ENCODE data around the gene ADCY2.

Gene ADCY2

DNA sequence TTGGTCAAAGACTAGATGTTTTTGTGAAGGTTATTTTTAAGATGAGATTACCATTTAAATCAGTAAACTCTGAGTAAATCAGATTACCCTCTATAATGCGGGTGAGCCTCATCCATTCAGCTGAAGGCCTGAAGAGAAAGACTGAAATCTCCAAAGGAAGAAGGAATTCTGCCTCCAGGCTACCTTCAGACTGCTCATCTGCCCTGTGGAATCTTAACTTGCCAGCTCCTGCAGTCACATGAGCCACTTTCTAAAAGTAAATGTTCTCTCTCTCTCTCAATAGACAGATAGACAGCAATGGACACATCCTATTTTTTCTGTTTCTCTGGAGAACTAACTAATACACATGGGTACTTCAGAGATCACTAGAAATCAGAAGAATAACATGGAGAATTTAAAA, 272.2 kb downstream of the ADCY2 start:
- DNase-seq (ENCODE audit: low read depth), result no peak

- DNase-seq (ENCODE audit: low read depth), result no peak
Measured at GRCh38 chr5:7668627-7669026, 272.7 kb downstream of the ADCY2 start.

DNA sequence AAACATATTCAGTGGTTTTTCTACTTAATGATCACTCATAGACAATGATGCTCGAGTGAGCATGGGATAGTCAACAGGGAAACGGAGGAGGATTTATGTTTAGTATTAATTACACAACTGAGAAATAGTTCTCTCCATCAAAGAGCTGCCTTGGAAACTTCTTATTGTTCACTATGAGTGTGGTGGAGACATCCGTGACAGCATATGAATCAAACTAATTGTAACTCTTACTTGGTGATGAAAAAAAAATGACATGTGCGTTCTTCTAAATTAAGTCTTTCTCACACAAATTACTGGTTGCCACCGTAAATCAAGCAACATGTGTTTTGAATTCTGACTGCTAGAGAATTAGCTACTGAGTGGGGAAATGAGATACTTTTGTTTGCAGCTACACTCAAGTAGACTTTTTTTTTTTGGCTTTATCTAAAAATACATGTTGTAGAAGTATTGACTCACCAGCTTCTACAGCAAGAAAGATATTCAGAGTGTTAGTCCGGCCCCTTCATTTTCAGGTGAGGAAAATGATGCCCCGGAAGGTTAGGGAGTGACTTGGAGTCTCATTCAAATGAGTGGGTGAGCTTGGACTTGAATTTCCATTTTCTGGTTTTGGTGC, 275.5 kb downstream of the ADCY2 start:
- no peak for DNase-seq (ENCODE audit: low read depth)

- no peak for DNase-seq (ENCODE audit: low read depth)
Measured at GRCh38 chr5:7673658-7674057, 277.7 kb downstream of the ADCY2 start.

GRCh38 chr5:7676455-7676854, 280.5 kb downstream of the ADCY2 start:
- DNase-seq (ENCODE audit: low read depth), result no peak

GRCh38 chr5:7678030-7678429, 282.1 kb downstream of the ADCY2 start:
- DNase-seq (ENCODE audit: low read depth), result no peak

GRCh38 chr5:7679663-7680062, 283.7 kb downstream of the ADCY2 start:
- DNase-seq (ENCODE audit: low read depth), result no peak

DNA sequence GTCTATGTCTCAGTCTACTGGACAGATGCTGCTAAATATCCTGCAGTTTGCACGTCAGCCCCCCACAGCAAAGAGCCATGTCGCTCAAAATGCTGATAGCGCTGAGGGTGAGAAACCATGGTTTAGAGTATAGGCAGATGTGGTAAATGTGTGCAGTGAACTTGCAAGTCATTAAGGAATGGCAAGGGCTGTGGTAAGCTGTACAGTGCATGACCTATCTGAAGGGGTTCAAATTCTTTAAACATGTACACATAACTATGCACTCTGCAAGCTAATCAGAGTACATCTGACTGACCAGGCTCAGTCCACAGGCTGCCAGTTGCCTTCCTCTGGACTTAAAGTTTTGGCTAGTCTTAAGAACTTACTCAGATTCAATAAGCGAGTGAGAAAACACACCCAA, 284.3 kb downstream of the ADCY2 start:
- no peak for DNase-seq (ENCODE audit: low read depth)

DNA sequence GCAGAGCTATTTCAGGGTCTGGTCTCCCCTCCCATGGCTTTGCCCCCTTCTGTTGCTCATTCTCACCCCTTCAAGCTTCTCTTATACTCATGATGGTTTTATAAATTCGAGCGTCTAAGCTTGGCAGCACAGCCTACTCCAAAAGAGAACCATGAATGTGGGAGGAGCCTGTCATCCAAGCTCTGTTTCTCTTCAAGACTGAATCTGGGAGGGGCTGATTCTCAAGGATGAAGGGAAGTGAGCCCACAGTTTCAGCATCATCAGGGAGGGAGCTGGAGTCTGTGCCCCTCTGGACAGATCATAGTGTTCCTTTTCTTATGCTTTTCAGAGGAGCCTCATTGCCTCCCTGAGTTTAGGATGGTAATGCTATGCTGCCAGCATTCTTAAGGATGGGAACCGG, 286.4 kb downstream of the ADCY2 start:
- DNase-seq (ENCODE audit: low read depth), result no peak

GRCh38 chr5:7683753-7684152, 287.8 kb downstream of the ADCY2 start:
- DNase-seq (ENCODE audit: low read depth), result no peak

- DNase-seq (ENCODE audit: low read depth), result no peak
Measured at GRCh38 chr5:7684826-7685225, 288.9 kb downstream of the ADCY2 start.

- no peak for DNase-seq (ENCODE audit: low read depth)
Measured at GRCh38 chr5:7686794-7687193, 290.9 kb downstream of the ADCY2 start.

DNA sequence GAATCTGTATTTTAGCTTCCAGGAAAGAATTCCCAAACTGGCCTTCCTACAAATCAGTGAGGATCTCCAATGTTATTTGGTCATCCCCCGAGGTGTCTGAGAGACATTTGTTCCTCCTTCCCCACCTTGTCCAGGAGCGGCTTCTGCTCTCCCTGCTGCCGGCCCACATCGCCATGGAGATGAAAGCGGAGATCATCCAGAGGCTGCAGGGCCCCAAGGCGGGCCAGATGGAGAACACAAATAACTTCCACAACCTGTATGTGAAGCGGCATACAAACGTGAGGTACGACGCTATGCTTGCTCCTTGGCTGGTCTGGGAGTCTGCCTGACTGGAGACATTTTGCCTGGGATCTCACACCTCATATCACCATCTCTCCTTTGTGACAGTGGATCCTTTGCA, 294.6 kb downstream of the ADCY2 start:
- no peak for DNase-seq (ENCODE audit: low read depth)

- no peak for DNase-seq (ENCODE audit: low read depth)
Measured at GRCh38 chr5:7705261-7705660, 309.3 kb downstream of the ADCY2 start.

DNA sequence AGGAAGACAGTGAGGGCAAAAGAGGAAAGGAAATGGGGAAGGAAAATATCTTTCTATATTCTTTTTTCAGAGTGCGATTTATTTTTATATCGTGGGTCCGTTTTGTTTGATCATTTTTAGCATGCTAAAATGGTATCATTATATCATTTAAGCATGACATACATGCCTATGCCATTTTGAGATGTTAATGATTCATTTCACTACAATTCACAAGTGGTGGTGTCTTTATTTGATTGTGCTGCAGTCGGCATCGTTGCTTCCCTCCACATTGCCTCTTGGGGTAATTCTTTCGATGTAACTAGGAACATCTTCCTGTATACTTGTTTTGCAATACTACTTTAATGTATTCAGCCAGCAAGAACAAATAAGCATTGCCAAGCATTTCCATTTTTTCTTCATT, 309.8 kb downstream of the ADCY2 start:
- DNase-seq (ENCODE audit: low read depth), result no peak

- DNase-seq (ENCODE audit: low read depth), result no peak
Measured at GRCh38 chr5:7706256-7706655, 310.3 kb downstream of the ADCY2 start.

DNA sequence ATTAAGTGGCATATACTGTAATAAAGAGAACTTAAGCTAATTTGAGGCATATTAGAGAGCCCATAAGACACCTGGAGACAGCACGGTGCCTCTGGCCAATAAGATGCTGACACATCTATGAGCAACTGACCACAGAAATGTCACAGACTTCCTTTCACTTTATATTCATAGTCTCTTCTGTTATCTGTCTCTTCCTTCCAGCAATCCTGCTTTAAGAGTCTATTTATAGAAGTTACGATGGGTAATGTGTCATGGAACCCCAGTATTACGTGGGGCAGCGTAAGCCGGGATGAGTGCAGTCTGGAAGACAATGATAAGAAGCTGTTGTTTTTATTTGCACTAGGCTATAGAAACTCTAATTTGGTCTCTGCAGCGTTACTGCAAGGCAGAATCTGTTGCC, 318.2 kb downstream of the ADCY2 start:
- DNase-seq (ENCODE audit: low read depth), result peak; percentile 2

DNA sequence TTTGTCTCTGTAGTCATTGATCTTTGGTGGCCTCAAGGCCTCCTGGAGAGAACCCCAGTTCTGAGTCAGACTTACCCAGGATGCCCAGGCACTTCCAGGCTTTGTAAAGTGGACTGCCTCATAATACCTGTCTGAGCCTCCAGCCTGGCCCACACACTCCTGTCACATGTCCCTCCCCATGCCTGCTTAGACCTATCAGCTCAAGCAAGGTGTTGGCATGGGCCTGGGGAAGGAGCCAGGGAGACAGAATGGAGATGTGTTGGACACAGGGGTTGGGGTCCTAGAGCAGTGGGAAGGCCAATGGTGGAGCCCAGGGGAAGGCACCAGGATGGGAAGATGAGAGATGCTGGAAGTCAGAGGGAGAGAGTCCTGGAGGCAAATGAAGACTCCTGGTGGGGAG, 318.8 kb downstream of the ADCY2 start:
- DNase-seq (ENCODE audit: low read depth), result no peak

DNA sequence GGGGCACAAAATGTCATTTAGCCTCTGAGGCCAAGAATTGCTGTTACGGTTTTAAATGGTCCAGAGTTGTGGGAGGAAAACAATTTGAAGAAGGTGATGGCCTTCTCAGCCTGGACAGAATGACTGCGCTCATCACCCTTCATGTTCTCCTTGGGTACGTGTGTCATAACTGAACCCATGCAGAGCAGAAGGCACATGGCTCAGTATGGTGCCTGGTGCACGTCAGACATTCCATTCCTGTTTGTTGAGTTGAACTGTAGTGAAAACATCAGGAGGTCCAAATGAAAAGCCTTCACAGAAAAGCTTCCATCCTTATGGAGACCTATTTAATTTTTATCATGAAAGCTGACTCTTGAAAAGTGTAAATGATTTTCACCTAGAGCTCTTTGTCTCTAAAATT, 321.8 kb downstream of the ADCY2 start:
- DNase-seq (ENCODE audit: low read depth), result no peak

GRCh38 chr5:7728076-7728475, 332.1 kb downstream of the ADCY2 start:
- DNase-seq (ENCODE audit: low read depth), result no peak

- no peak for DNase-seq (ENCODE audit: low read depth)
Measured at GRCh38 chr5:7741415-7742065, 345.6 kb downstream of the ADCY2 start.

DNA sequence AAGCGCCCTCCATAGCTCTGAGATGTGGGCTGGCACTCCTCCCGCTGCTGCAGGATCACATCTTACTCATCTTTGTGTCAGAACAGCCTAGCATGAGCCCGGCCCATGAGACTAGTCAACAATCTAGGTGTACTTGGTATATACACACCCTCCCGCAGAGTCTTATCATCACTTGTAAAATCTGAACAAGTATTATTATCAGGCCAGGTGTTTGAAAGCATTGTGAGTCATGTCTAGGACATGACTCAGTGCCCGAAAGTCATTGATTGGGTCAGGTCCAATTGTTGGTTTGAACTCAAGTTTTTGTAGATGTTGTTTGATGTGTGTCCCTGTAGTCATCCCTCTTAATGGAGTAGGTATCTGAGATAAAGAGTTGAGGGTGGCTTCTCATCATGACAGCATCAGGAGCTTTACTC, 346.3 kb downstream of the ADCY2 start:
- peak; percentile 30 for DNase-seq (ENCODE audit: low read depth)

- peak; percentile 62 for DNase-seq (ENCODE audit: low read depth)
Measured at GRCh38 chr5:7745882-7746610, 350.1 kb downstream of the ADCY2 start.

DNA sequence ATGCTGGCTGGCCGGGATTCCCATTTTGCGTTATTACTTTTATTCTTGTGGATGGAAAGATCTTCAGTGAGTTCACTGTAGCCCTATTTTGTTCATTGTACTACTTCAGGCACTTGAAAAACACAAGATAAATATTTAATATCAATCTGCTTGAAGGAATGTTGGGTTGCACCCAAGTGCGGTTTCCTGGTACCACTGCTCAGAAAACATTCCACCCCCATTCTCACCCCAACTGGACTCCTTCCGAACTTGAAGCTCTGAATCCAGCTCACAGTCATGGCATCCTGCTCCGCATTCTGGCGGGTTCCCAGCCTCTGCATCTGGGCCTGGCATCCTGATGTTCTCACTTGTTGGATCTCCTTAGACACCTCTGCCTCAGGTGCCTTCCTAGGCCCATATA, 351.8 kb downstream of the ADCY2 start:
- DNase-seq (ENCODE audit: low read depth), result no peak

Data from ELR (cell line).